GM12873 (cell line): ENCODE results near the gene TMEM231.

Experiments
- TF ChIP-seq, protein P1 (sequence below): IDR thresholded peaks from 2 replicates; pipeline ENCODE4 v1.5.1; 2012; ENCODE audit warnings: low read depth, mild to moderate bottlenecking, moderate library complexity, low read length, control low read depth; ENCODE audit not compliant: insufficient read depth; ENCODE audit errors: missing control alignments

TMEM231 gene

DNA sequence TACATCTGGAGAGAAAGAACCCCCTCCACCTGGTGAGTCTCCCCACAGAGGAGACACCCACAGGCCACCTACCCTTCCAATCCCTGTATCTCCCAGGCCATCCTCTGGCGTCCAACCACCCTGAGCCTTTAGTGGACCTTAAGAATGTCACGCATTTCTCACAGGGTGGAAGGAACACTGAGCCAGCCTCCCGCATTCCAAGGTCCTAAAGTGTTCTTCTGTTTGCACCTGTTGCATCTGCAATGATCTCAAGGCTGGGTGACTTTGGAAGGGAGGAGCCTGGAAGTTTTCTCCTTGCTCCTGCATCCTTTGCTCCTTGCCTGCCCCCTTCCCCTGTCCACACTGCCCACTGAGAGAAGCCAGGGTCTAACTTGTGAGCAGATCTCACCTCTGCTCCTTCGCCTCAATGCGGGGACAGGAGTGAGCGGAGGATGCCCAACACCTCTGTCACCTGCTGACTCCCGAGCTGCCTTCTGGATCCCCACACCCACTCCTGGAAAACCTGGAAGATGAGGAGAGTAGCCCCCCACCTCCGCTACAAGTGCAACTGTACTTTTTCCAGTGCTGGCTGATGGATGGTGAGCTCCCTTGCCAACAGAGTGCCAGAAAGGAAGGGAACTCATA lies 23.8 kb downstream of the TMEM231 start:
- TF ChIP-seq, protein P1, sequence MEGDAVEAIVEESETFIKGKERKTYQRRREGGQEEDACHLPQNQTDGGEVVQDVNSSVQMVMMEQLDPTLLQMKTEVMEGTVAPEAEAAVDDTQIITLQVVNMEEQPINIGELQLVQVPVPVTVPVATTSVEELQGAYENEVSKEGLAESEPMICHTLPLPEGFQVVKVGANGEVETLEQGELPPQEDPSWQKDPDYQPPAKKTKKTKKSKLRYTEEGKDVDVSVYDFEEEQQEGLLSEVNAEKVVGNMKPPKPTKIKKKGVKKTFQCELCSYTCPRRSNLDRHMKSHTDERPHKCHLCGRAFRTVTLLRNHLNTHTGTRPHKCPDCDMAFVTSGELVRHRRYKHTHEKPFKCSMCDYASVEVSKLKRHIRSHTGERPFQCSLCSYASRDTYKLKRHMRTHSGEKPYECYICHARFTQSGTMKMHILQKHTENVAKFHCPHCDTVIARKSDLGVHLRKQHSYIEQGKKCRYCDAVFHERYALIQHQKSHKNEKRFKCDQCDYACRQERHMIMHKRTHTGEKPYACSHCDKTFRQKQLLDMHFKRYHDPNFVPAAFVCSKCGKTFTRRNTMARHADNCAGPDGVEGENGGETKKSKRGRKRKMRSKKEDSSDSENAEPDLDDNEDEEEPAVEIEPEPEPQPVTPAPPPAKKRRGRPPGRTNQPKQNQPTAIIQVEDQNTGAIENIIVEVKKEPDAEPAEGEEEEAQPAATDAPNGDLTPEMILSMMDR, result no peak

DNA sequence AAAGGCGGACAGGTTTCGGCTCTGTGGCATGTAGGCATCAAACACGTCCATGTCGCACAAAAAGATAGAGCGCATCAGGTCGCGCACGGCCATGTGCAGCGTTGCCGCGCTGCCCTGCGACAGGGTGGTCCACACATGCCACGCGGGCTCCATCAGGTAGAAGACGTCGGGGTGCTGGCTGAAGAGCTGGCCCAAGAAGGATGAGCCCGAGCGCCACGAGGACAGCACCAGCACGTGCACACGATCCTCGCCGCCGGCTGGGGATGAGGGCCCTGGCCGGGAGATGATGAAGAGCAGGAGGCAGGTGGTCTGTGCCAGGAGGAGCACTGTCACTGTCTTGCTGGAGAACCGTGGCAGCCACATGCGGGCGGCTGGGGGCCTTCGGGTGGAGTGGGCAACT lies 26.1 kb downstream of the TMEM231 start:
- TF ChIP-seq, protein P1, result no peak

DNA sequence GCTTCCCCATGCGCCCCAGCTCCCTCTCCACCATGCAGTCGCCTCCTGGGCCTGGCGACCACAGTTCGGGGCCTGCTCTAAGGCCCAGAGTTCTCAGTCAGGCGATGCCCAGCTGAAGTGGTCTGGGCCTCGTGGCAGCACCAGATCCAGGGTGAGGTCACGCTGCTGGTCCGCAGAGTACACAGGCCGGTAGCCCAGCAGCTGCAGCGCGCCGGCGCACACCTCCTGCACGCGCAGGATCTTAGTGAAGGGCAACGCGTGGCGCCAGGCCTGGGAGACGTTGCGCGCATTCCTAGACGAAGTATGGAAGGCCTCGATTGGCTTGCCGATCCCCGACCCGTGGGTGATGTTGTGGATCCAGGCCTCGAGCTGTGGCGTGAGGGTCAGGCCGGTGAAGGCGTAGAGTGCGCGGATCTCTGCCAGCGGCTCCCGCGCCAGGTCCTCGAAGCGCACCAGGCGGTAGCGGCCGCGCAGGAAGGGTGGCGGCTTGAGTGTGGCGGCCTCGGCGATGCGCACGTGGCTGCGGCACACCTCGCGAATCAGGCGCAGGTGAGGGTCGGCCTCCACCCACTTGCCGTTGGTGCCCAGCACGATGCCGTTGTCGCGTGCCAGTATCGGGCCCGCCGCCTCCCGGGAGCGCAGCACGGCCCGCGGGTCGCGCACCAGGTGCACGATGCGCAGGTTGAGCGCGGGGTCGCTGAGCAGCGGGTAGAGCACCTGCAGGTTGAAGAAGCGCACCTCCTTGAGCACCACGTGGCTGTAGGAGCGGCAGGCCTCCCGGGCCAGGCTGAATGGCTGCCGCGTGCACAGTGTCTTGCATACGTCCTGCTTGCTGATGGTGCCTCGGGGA lies 26.8 kb downstream of the TMEM231 start:
- TF ChIP-seq, protein P1, result no peak

DNA sequence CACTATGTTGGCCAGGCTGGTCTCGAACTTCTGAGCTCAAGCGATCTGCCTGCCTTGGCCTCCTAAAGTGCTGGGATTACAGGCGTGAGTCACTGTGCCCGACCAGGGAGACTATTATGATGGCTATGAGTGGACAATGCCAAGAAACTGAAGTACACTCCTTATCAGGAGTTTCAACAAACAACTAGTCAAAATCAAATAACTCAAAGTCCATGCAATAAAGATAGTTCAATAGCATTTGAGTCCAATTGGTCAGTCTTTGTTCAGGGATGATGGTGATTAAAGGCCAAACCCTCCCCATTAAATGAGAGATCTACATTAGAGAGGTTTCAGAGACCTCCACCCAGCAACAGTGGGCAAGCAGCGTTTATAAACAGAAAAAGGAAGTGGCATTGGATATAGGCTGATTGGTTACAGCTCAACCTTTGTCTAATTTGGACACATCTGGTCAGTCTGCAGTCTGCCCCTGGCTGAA lies 28.2 kb downstream of the TMEM231 start:
- TF ChIP-seq, protein P1, result no peak

DNA sequence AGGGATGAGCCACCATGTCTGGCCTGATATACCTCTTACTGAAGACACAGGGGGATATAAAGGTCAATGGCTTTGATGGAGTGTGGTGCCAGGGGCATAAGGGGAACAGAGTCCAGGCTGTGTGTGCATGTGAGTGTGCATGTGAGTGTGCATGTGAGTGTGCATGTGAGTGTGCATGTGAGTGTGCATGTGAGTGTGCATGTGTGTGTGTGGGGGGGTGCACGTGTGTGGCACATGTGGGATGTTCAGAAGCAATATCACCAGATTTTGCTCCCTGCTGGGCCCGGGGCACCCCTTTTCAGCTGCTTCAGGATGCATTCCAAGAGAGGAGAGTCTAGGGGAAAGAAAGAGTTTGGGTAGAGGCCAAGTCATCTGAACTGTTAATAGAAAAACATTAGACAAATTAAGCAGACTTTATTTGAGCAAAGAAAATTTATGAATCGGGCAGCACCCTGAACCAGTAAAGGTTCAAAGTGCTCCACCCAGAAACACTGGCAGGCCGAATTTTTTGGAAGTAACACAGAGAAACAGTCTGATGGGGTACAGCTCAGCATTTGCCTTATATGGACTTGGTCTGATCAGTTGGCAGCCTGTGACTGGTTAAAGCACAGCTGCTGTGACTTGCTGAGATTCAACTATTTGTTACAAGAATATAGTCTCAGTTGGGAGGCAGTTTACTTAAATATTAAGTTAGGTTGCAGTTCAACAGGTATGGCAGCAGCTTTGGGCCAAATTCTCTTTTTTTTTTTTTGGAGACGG lies 29.8 kb downstream of the TMEM231 start:
- TF ChIP-seq, protein P1, result no peak

DNA sequence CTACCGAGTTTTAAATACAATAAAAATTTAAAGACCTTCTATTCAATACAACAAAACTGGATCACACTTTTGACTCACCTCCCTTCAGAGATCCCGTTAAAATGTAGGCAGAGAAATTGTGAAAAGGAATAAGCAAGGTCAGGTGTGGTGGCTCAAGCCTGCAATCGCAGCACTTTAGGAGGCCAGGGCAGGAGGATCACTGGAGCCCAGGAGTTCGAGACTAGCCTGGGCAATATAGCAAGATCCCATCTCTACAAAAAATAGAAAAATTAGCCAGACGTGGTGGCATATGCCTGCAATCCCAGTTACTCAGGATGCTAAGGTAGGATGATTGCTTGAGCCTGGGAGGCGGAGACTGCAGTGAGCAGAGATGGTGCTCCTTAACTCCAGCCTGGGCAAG lies 36.9 kb downstream of the TMEM231 start:
- TF ChIP-seq, protein P1, result no peak

DNA sequence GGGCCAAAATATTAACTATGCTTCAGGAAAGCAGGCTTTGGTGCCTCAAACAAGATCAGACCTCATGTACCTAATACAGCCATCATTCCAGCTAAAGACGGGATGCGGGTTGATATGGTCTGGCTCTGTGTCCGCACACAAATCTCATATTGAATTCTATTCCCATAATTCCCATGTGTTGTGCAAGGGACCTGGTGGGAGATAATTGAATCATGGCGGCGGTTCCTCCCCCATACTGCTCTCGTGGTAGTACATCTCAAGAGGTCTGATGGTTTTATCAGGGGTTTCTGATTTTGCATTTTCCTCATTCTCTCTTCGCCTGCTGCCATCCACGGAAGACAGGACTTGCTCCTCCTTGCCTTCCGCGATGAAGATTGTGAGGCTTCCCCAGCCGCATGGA lies 41.8 kb downstream of the TMEM231 start:
- TF ChIP-seq, protein P1, result no peak
